HepG2 (cell line): ENCODE results near the gene MEPCE. TPM values are rescaled to one million over a fixed set of nuclear protein-coding genes. Genes with fewer than 3 reads are reported as not detected.

Experiments used
- ATAC-seq: fragments of 200-7000 bp; cut with Tn5 transposase; 3 replicates; pipeline ENCODE4 v1.9.1; 2020; ENCODE audit warnings: mild to moderate bottlenecking, moderate library complexity
- BruUV-seq: library from RNA; stranded (reverse); fragments of 400-500 nt; replicated peaks from 2 replicates; lab custom pipeline; 2021; lab: Mats Ljungman, UMichigan
- CTCF ChIA-PET: fragments of 300-600 bp; formaldehyde crosslinking; extraction: SDS; loops from one replicate; lab custom pipeline; 2021; ENCODE audit warnings: low total read pairs, inconsistent platforms, low intra/inter-chr PET ratio; lab: Yijun Ruan, JAX
- POLR2A ChIA-PET: fragments of 350-600 bp; sonication (Branson Sonifier 250); formaldehyde crosslinking; loops from one replicate; lab custom pipeline; 2020; ENCODE audit warnings: antibody characterized with exemption, inconsistent platforms; lab: Yijun Ruan, JAX
- DNase-seq: peaks from one replicate; pipeline ENCODE4 v3.0.0-alpha.2; 2015; ENCODE audit warnings: low spot score
- FAIRE-seq: peaks from 3 replicates; lab custom pipeline; 2011; peaks lifted over from hg19 to GRCh38; lab: Jason Lieb, UNC
- H2AFZ ChIP-seq: one replicate; pipeline ENCODE4 v1.6.1; 2011; ENCODE audit warnings: low read length, inconsistent platforms
- H3K27ac ChIP-seq: fragments of 300-600 bp; 3 replicates; pipeline ENCODE4 v1.8.0; 2011; ENCODE audit warnings: mixed run types, mild to moderate bottlenecking, mixed read lengths, low read length, inconsistent platforms; ENCODE audit not compliant: insufficient read depth; ENCODE audit errors: extremely low read length
- H3K27me3 ChIP-seq, 2 experiments: fragments of 200-600 bp in 1 of 2; 2 replicates in 1 of 2; 3 replicates in 1 of 2; pipeline versions ENCODE4 v1.6.0 to v1.8.0; 2011; ENCODE audit warnings: low read length in 2 of 2, mild to moderate bottlenecking in 2 of 2, moderate library complexity in 2 of 2, inconsistent platforms in 1 of 2; ENCODE audit not compliant: insufficient read depth in 2 of 2, control insufficient read depth in 1 of 2
- H3K36me3 ChIP-seq, 2 experiments: fragments of 200-600 bp in 1 of 2; replicated peaks in 1 of 2; 2 replicates in 1 of 2; 3 replicates in 1 of 2; pipeline versions ENCODE4 v1.5.1 to v1.8.0; 2011; ENCODE audit warnings: low read length in 2 of 2, inconsistent platforms in 1 of 2; ENCODE audit not compliant: insufficient read depth in 2 of 2, control insufficient read depth in 1 of 2
- H3K4me1 ChIP-seq: 2 replicates; pipeline ENCODE4 v1.5.1; 2012; ENCODE audit warnings: low read length, inconsistent platforms; ENCODE audit not compliant: insufficient read depth
- H3K4me2 ChIP-seq: 2 replicates; pipeline ENCODE4 v1.6.0; 2011; ENCODE audit warnings: low read depth, low read length, inconsistent platforms
- H3K4me3 ChIP-seq, 3 experiments: fragments of 200-600 bp in 1 of 3; sonication (generic), shearing (Covaris generic) in 1 of 3; replicated peaks in 1 of 3; 2 replicates each; pipeline ENCODE4 v1.5.1; 2011 to 2016; ENCODE audit warnings: low read length in 3 of 3, inconsistent platforms in 2 of 3, low read depth in 2 of 3, mild to moderate bottlenecking in 2 of 3, control low read depth in 1 of 3, mixed read lengths in 1 of 3; ENCODE audit not compliant: insufficient read depth in 1 of 3
- H3K79me2 ChIP-seq: one replicate; pipeline ENCODE4 v1.6.1; 2011; ENCODE audit warnings: low read length, inconsistent platforms; ENCODE audit not compliant: insufficient read depth
- H3K9ac ChIP-seq: 2 replicates; pipeline ENCODE4 v1.6.0; 2011; ENCODE audit warnings: mild to moderate bottlenecking, low read depth, low read length, inconsistent platforms; ENCODE audit not compliant: insufficient read depth
- H3K9me3 ChIP-seq: 2 replicates; pipeline ENCODE4 v1.5.1; 2012; ENCODE audit warnings: mild to moderate bottlenecking, low read length
- H4K20me1 ChIP-seq: 2 replicates; pipeline ENCODE4 v1.6.0; 2011; ENCODE audit warnings: inconsistent platforms, mild to moderate bottlenecking, low read length, moderate library complexity; ENCODE audit not compliant: insufficient read depth
- AGO2 ChIP-seq: fragments of 200-400 bp; formaldehyde crosslinking; optimal IDR thresholded peaks from 2 replicates; pipeline ENCODE3; 2017; ENCODE audit warnings: mild to moderate bottlenecking, low read depth, low read length, moderate library complexity
- DNMT1 ChIP-seq: sonication (generic); formaldehyde crosslinking; IDR thresholded peaks from 2 replicates; pipeline ENCODE4 v1.5.1; 2020; ENCODE audit warnings: mild to moderate bottlenecking, missing genetic modification reagents
- GLI4 ChIP-seq: sonication (generic); formaldehyde crosslinking; IDR thresholded peaks from 2 replicates; pipeline ENCODE4 v1.5.1; 2020; ENCODE audit warnings: missing genetic modification reagents, mild to moderate bottlenecking, moderate library complexity, borderline replicate concordance
- KDM2A ChIP-seq: sonication (generic); formaldehyde crosslinking; IDR thresholded peaks from 2 replicates; pipeline ENCODE4 v1.4.0; 2020; ENCODE audit warnings: low read depth, missing genetic modification reagents, borderline replicate concordance
- NKX3-1 ChIP-seq: sonication (generic); formaldehyde crosslinking; IDR thresholded peaks from 2 replicates; pipeline ENCODE4 v1.5.0; 2020; ENCODE audit warnings: missing genetic modification reagents
- WGBS: methylation state at CpG from one replicate; pipeline ENCODE4 v1.1.6; 2017; ENCODE audit warnings: low lambda C conversion rate; 5-methylcytosine and 5-hydroxymethylcytosine counted together
- in situ Hi-C: cut with HindIII; loops from 2 replicates; pipeline ENCODE4 v1.10.0; 2017; ENCODE audit warnings: low pct_unique_long_range_greater_than_20kb; ENCODE audit not compliant: extremely low pct_ligation_motif_present
- intact Hi-C: fragments of 100-400 bp; cut with micrococcal nuclease; formaldehyde crosslinking; loops from one replicate; pipeline ENCODE4 v1.10.0; 2022; ENCODE audit not compliant: unreplicated experiment
- polyA plus RNA-seq, 8 experiments: library from polyadenylated mRNA; depleted of rRNA in 3 of 8; stranded (reverse) in 7 of 8; unstranded in 1 of 8; fragments of >200 nt; fragmentation: Illumina TruSeq in 4 of 8; extraction: Trizol in 4 of 8; gene quantifications; 2 replicates each; pipeline versions ENCODE4 v1.2.1 to v1.2.3, GENCODE V29; 2011 to 2016; ENCODE audit warnings: low read depth in 4 of 8, missing spikeins in 1 of 8, mixed read lengths in 1 of 8; ENCODE audit not compliant: insufficient read depth in 1 of 8
- total RNA-seq, 5 experiments: library from RNA; depleted of rRNA; stranded (reverse); fragments of >200 nt; fragmentation: Illumina TruSeq; extraction: Trizol; gene quantifications; 2 replicates each; pipeline ENCODE4 v1.2.3, GENCODE V29; 2016; ENCODE audit warnings: low read depth in 1 of 5
- TF ChIP-seq, protein P1 (sequence below): sonication (generic); formaldehyde crosslinking; IDR thresholded peaks from 2 replicates; pipeline ENCODE4 v1.5.1; 2020; ENCODE audit warnings: mild to moderate bottlenecking, missing genetic modification reagents, borderline replicate concordance
- TF ChIP-seq, protein P2 (sequence below): sonication (generic); formaldehyde crosslinking; conservative IDR thresholded peaks from 2 replicates; pipeline ENCODE4 v1.5.0; 2020; ENCODE audit warnings: missing genetic modification reagents
- TF ChIP-seq, protein P3 (sequence below): sonication (generic); formaldehyde crosslinking; IDR thresholded peaks from 2 replicates; pipeline ENCODE4 v1.4.0; 2020; ENCODE audit warnings: missing genetic modification reagents
- TF ChIP-seq, protein P4 (sequence below): sonication (generic); formaldehyde crosslinking; IDR thresholded peaks from 2 replicates; pipeline ENCODE4 v1.5.1; 2020; ENCODE audit warnings: missing genetic modification reagents, mild to moderate bottlenecking, borderline replicate concordance
- TF ChIP-seq, protein P5 (sequence below): IDR thresholded peaks from 2 replicates; pipeline ENCODE4 v1.6.1; 2016; ENCODE audit warnings: mild to moderate bottlenecking, missing biosample characterization, missing genetic modification reagents
- TF ChIP-seq, protein P6 (sequence below): sonication (generic); formaldehyde crosslinking; IDR thresholded peaks from 2 replicates; pipeline ENCODE4 v1.4.0; 2020; ENCODE audit warnings: mild to moderate bottlenecking, low read depth, missing genetic modification reagents

Gene MEPCE
- total and polyA plus RNA-seq, 2 of the 13 experiments (the other 11 are each of a cell fraction or from before 2014, with no cell fraction given) = 12.3 to 26.0 TPM

DNA sequence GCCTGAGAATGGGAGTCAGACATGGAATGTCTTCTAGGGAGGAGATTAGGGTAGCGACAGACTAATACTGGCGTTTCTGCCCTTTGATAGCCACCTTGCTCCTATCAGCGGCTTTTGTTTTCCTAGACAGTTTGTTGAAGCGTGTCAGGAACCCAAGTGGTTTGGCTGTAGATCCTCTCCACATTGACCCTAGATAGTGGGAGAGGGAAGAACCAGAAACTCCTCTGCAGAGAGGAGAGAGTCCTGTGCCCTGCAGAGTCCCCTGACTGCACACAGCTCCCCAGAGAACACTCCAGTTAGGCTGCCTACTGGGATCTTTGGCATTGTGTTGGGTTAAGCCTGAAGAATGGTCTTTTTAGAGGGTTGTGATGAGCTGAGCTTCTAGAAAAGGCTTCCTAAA, 2.4 kb downstream of the MEPCE start (continued):
- TF ChIP-seq, protein P1, sequence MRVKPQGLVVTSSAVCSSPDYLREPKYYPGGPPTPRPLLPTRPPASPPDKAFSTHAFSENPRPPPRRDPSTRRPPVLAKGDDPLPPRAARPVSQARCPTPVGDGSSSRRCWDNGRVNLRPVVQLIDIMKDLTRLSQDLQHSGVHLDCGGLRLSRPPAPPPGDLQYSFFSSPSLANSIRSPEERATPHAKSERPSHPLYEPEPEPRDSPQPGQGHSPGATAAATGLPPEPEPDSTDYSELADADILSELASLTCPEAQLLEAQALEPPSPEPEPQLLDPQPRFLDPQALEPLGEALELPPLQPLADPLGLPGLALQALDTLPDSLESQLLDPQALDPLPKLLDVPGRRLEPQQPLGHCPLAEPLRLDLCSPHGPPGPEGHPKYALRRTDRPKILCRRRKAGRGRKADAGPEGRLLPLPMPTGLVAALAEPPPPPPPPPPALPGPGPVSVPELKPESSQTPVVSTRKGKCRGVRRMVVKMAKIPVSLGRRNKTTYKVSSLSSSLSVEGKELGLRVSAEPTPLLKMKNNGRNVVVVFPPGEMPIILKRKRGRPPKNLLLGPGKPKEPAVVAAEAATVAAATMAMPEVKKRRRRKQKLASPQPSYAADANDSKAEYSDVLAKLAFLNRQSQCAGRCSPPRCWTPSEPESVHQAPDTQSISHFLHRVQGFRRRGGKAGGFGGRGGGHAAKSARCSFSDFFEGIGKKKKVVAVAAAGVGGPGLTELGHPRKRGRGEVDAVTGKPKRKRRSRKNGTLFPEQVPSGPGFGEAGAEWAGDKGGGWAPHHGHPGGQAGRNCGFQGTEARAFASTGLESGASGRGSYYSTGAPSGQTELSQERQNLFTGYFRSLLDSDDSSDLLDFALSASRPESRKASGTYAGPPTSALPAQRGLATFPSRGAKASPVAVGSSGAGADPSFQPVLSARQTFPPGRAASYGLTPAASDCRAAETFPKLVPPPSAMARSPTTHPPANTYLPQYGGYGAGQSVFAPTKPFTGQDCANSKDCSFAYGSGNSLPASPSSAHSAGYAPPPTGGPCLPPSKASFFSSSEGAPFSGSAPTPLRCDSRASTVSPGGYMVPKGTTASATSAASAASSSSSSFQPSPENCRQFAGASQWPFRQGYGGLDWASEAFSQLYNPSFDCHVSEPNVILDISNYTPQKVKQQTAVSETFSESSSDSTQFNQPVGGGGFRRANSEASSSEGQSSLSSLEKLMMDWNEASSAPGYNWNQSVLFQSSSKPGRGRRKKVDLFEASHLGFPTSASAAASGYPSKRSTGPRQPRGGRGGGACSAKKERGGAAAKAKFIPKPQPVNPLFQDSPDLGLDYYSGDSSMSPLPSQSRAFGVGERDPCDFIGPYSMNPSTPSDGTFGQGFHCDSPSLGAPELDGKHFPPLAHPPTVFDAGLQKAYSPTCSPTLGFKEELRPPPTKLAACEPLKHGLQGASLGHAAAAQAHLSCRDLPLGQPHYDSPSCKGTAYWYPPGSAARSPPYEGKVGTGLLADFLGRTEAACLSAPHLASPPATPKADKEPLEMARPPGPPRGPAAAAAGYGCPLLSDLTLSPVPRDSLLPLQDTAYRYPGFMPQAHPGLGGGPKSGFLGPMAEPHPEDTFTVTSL (CRISPR knock-in tag) = no peak
- TF ChIP-seq, protein P2, sequence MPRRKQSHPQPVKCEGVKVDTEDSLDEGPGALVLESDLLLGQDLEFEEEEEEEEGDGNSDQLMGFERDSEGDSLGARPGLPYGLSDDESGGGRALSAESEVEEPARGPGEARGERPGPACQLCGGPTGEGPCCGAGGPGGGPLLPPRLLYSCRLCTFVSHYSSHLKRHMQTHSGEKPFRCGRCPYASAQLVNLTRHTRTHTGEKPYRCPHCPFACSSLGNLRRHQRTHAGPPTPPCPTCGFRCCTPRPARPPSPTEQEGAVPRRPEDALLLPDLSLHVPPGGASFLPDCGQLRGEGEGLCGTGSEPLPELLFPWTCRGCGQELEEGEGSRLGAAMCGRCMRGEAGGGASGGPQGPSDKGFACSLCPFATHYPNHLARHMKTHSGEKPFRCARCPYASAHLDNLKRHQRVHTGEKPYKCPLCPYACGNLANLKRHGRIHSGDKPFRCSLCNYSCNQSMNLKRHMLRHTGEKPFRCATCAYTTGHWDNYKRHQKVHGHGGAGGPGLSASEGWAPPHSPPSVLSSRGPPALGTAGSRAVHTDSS (CRISPR knock-in tag) = no peak
- TF ChIP-seq KDM2A (CRISPR knock-in tag) = no peak

DNA sequence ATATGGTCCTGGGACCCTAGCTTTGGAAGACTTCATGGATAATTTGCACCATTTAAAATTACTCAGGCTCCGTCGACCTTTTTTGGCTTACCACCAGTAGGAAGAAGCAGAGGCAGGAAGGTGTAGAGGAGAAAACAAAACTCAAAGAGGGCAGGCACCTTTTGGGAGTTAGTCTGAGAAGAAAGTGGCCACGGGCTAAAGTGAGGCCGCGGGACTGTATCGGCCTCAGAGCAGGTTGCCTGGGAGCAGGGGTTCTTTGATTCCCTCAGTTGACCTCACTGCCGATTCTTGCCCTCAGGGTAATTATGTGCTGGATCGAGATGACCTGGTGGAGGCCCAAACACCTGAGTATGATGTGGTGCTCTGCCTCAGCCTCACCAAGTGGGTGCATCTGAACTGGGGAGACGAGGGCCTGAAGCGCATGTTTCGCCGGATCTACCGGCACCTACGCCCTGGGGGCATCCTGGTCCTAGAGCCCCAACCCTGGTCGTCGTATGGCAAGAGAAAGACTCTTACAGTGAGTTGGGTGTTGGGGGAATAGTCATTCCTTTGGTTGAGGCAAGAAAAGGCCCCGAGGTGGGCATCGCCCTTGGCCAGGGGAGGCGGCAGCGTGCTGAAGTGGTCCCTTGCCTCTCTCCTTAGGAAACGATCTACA, 3.1 kb downstream of the MEPCE start:
- ATAC-seq = no peak
- in situ Hi-C loops (no loop called here), intact Hi-C loops (no loop called here)
- H3K9me3 ChIP-seq = no peaks in the 10 kb centered on the region
- H3K9ac ChIP-seq = peak overlapping the region; percentile 98; the same call in 1 of the 2 replicates
- no peaks in the 10 kb centered on the region; the same call in 1 of the 2 replicates for H4K20me1 ChIP-seq
- no peak for FAIRE-seq
- peaks cover 5 to 30% of the 10 kb centered on the region in 2 experiments for H3K36me3 ChIP-seq
- H3K79me2 ChIP-seq = peaks cover 37% of the 10 kb centered on the region
- DNase-seq = no peak
- peaks cover 67% of the 10 kb centered on the region for H3K4me1 ChIP-seq
- ChIA-PET CTCF (no interaction called here), POLR2A (interaction anchor here (5.0 kb wide), 1 partner anchor 13 kb away, joined by 72 read pairs; no protein-coding TSS in a partner anchor)
- no TSS peak for BruUV-seq
- 96% methylated on average over 19 of the region's 21 CpGs for WGBS
- H2AFZ ChIP-seq = no peak overlapping the region
- H3K27me3 ChIP-seq = no peaks in the 10 kb centered on the region; a peak in 1 of 5 replicates
- no peak overlapping the region for H3K4me3 ChIP-seq
- H3K4me2 ChIP-seq = peak overlapping the region; percentile 94; the same call in 1 of the 2 replicates
- peak overlapping the region; percentile 36 for H3K27ac ChIP-seq
- TF ChIP-seq, protein P3, sequence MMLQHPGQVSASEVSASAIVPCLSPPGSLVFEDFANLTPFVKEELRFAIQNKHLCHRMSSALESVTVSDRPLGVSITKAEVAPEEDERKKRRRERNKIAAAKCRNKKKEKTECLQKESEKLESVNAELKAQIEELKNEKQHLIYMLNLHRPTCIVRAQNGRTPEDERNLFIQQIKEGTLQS = no peak
- TF ChIP-seq, protein P4, sequence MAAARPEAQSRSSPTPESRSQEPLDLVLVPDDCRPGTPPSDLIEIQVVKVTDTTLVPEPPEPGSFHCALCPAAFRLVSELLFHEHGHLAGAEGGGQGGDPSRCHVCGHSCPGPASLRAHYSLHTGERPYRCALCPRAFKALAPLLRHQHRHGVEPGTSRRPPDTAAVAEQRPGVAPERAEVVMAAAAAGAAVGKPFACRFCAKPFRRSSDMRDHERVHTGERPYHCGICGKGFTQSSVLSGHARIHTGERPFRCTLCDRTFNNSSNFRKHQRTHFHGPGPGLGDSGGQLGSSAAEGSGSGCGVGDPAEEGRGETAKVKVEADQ = no peak
- TF ChIP-seq, protein P5, sequence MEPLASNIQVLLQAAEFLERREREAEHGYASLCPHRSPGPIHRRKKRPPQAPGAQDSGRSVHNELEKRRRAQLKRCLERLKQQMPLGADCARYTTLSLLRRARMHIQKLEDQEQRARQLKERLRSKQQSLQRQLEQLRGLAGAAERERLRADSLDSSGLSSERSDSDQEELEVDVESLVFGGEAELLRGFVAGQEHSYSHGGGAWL (CRISPR knock-in tag) = no peak
- TF ChIP-seq, protein P6, sequence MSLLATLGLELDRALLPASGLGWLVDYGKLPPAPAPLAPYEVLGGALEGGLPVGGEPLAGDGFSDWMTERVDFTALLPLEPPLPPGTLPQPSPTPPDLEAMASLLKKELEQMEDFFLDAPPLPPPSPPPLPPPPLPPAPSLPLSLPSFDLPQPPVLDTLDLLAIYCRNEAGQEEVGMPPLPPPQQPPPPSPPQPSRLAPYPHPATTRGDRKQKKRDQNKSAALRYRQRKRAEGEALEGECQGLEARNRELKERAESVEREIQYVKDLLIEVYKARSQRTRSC = no peak
- TF ChIP-seq DNMT1 (CRISPR knock-in tag) = no peak
- TF ChIP-seq NKX3-1 (CRISPR knock-in tag) = no peak
- TF ChIP-seq GLI4 (CRISPR knock-in tag) = no peak
- peak; percentile 74 for TF ChIP-seq AGO2
